Endothelial cell of umbilical vein (primary cell): ENCODE data around the gene MRPL32. TPM values are rescaled to one million over a fixed set of nuclear protein-coding genes. Genes with fewer than 3 reads are reported as not detected.
A peak's percentile ranks its signal among the peaks of the same experiment; 100 is the strongest.

Source experiments
- BruUV-seq: library from RNA; stranded (reverse); fragments of 400-500 nt; replicated peaks from 2 replicates; lab custom pipeline; 2021; lab: Mats Ljungman, UMichigan
- CTCF ChIA-PET: fragments of 300-600, 350-600 bp; sonication (Branson Sonifier 250); formaldehyde crosslinking; loops from one replicate; lab custom pipeline; 2021; ENCODE audit warnings: antibody characterized with exemption, inconsistent platforms; lab: Charles Lee
- POLR2A ChIA-PET: fragments of 300-600, 350-600 bp; sonication (Branson Sonifier 250); formaldehyde crosslinking; loops from one replicate; lab custom pipeline; 2021; ENCODE audit warnings: antibody characterized with exemption, inconsistent platforms; lab: Charles Lee
- DNase-seq: peaks from one replicate; pipeline ENCODE4 v3.0.0-alpha.2; 2011; ENCODE audit warnings: low read depth, low spot score
- FAIRE-seq: peaks from 2 replicates; lab custom pipeline; 2011; peaks lifted over from hg19 to GRCh38; lab: Jason Lieb, UNC
- H2AFZ ChIP-seq: 2 replicates; pipeline ENCODE4 v1.6.0; 2012; ENCODE audit warnings: low read depth, low read length, control low read depth, inconsistent platforms
- H3K27ac ChIP-seq: 2 replicates; pipeline ENCODE4 v1.5.1; 2011; ENCODE audit warnings: low read depth, mild to moderate bottlenecking, control low read depth, low read length, moderate library complexity; ENCODE audit not compliant: insufficient read depth
- H3K27me3 ChIP-seq, 2 experiments: 2 replicates each; pipeline versions ENCODE4 v1.6.0 to v1.6.1; 2011; ENCODE audit warnings: low read length in 2 of 2, mixed read lengths in 1 of 2; ENCODE audit not compliant: control insufficient read depth in 2 of 2, insufficient read depth in 2 of 2
- H3K36me3 ChIP-seq, 2 experiments: 2 replicates in 1 of 2; 3 replicates in 1 of 2; pipeline ENCODE4 v1.5.1; 2011; ENCODE audit warnings: low read length in 2 of 2, mild to moderate bottlenecking in 1 of 2, moderate library complexity in 1 of 2; ENCODE audit not compliant: control insufficient read depth in 2 of 2, insufficient read depth in 2 of 2; ENCODE audit errors: extremely low read depth in 1 of 2
- H3K4me1 ChIP-seq: 3 replicates; pipeline ENCODE4 v1.5.1; 2011; ENCODE audit warnings: mild to moderate bottlenecking, low read length; ENCODE audit not compliant: control insufficient read depth, insufficient read depth; ENCODE audit errors: extremely low read depth
- H3K4me2 ChIP-seq: 2 replicates; pipeline ENCODE4 v1.6.1; 2011; ENCODE audit warnings: low read length, control low read depth, mixed read lengths; ENCODE audit not compliant: insufficient read depth
- H3K4me3 ChIP-seq, 3 experiments: fragments of 200-600 bp in 1 of 3; sonication (generic), shearing (Covaris generic) in 1 of 3; replicated peaks in 1 of 3; 2 replicates each; pipeline ENCODE4 v1.5.1; 2011 to 2016; ENCODE audit warnings: control low read depth in 3 of 3, low read length in 3 of 3, mild to moderate bottlenecking in 2 of 3, inconsistent platforms in 1 of 3, low read depth in 1 of 3, moderate library complexity in 1 of 3; ENCODE audit not compliant: insufficient read depth in 1 of 3
- H3K79me2 ChIP-seq: 2 replicates; pipeline ENCODE4 v1.6.0; 2012; ENCODE audit warnings: low read length, inconsistent platforms; ENCODE audit not compliant: control insufficient read depth, insufficient read depth
- H3K9ac ChIP-seq: replicated peaks from 2 replicates; pipeline ENCODE3; 2011; ENCODE audit warnings: low read length, control low read depth; ENCODE audit not compliant: insufficient read depth; ENCODE audit errors: extremely low read depth
- H3K9me1 ChIP-seq: replicated peaks from 3 replicates; pipeline ENCODE4 v1.6.0; 2011; ENCODE audit warnings: mild to moderate bottlenecking, low read length; ENCODE audit not compliant: control insufficient read depth, insufficient read depth; ENCODE audit errors: extremely low read depth
- H3K9me3 ChIP-seq: replicated peaks from 2 replicates; pipeline ENCODE4 v1.5.1; 2012; ENCODE audit warnings: low read length, inconsistent platforms; ENCODE audit not compliant: control insufficient read depth, insufficient read depth
- H4K20me1 ChIP-seq: replicated peaks from 2 replicates; pipeline ENCODE3; 2011; ENCODE audit warnings: mild to moderate bottlenecking, low read length; ENCODE audit not compliant: control insufficient read depth, insufficient read depth; ENCODE audit errors: extremely low read depth
- EZH2 ChIP-seq: IDR thresholded peaks from 2 replicates; pipeline ENCODE4 v1.6.1; 2012; ENCODE audit warnings: borderline replicate concordance, low read depth, mild to moderate bottlenecking, moderate library complexity, low read length, inconsistent platforms; ENCODE audit not compliant: severe bottlenecking
- FOS ChIP-seq: IDR thresholded peaks from 2 replicates; pipeline ENCODE4 v1.6.1; 2011; ENCODE audit warnings: mild to moderate bottlenecking, low read length, moderate library complexity, borderline replicate concordance; ENCODE audit not compliant: insufficient read depth
- GATA2 ChIP-seq: IDR thresholded peaks from 2 replicates; pipeline ENCODE4 v1.7.0; 2011; ENCODE audit warnings: low read depth, mild to moderate bottlenecking, moderate library complexity, mixed read lengths, low read length; ENCODE audit not compliant: insufficient read length, insufficient read depth
- JUN ChIP-seq: IDR thresholded peaks from 2 replicates; pipeline ENCODE4 v1.6.1; 2011; ENCODE audit warnings: borderline replicate concordance, low read depth; ENCODE audit not compliant: insufficient read length, insufficient read depth
- MYC ChIP-seq: IDR thresholded peaks from one replicate; pipeline ENCODE4 v1.6.1; 2011; ENCODE audit warnings: mild to moderate bottlenecking, low read depth, low read length
- POLR2A ChIP-seq: IDR thresholded peaks from 2 replicates; pipeline ENCODE4 v1.6.1; 2012; ENCODE audit warnings: low read depth, mild to moderate bottlenecking, control low read depth, low read length
- POLR2AphosphoS5 ChIP-seq: IDR thresholded peaks from 2 replicates; pipeline ENCODE4 v1.6.1; 2012; ENCODE audit warnings: low read depth, mild to moderate bottlenecking, control low read depth, low read length, moderate library complexity; ENCODE audit not compliant: insufficient read depth
- dilution Hi-C: fragments of 300-500 bp; cut with MboI; formaldehyde crosslinking; loops from one replicate; pipeline ENCODE4 v1.15.0; 2019; ENCODE audit warnings: low sequenced_read_pairs; ENCODE audit not compliant: extremely low pct_ligation_motif_present
- intact Hi-C: fragments of 100-400 bp; cut with micrococcal nuclease; formaldehyde crosslinking; loops from one replicate; pipeline ENCODE4 v1.10.0; 2022
- polyA plus RNA-seq, 4 experiments: library from polyadenylated mRNA; depleted of rRNA in 3 of 4; stranded (reverse) in 3 of 4; unstranded in 1 of 4; fragments of >200 nt; gene quantifications; 2 replicates each; pipeline versions ENCODE4 v1.2.1 to v1.2.3, GENCODE V29; 2011 to 2012; ENCODE audit warnings: missing spikeins in 1 of 4
- total RNA-seq: library from RNA; stranded (reverse); gene quantifications from 2 replicates; pipeline ENCODE4 v1.2.3, GENCODE V29; 2021
- TF ChIP-seq, protein P1 (sequence below): IDR thresholded peaks from 2 replicates; pipeline ENCODE4 v1.6.1; 2011; ENCODE audit not compliant: insufficient read depth, insufficient read length
- TF ChIP-seq, protein P2 (sequence below), 2 donors: IDR thresholded peaks; 1 replicate in 1 of 2; 2 replicates in 1 of 2; pipeline ENCODE4 v1.5.1; 2011; ENCODE audit warnings: low read length in 2 of 2, mild to moderate bottlenecking in 2 of 2, moderate library complexity in 2 of 2, control low read depth in 1 of 2, inconsistent platforms in 1 of 2, low read depth in 1 of 2; ENCODE audit not compliant: insufficient read depth in 1 of 2; ENCODE audit errors: extremely low read depth in 1 of 2

Gene MRPL32
- total and polyA plus RNA-seq, 2 donors (not counting 3 experiments of a cell fraction or from before 2014, with no cell fraction given): 39.9 to 62.2 TPM

DNA sequence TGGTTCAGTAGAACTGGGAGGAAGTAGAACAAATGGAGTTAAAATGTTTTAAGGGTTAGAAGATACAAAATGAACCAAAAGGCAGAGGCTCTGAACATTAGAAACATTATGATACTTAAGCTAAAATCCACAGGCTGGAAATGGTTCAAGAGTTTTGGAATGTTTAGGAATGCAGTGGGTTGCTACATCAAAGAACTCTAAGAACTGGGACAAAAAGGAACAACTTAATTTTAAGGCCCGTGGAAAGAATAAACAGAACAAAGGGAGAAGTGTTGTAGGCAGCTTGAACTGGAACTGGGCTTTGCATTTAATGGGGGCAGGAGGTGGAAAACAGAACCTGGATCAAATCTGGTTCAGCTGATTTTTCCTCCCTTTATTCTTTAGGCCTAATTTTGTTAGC lies 16.8 kb upstream of the MRPL32 start:
- no peak for TF ChIP-seq POLR2A
- TF ChIP-seq, protein P1, sequence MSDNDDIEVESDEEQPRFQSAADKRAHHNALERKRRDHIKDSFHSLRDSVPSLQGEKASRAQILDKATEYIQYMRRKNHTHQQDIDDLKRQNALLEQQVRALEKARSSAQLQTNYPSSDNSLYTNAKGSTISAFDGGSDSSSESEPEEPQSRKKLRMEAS: no peak
- peaks cover 5 to 10% of the 10 kb centered on the region in 2 experiments for H3K36me3 ChIP-seq
- no peaks in the 10 kb centered on the region for H3K9me3 ChIP-seq
- H3K9me1 ChIP-seq: no peaks in the 10 kb centered on the region
- ChIA-PET CTCF (interaction anchor here (1.4 to 3.1 kb wide), 3 partner anchors 14 to 26 kb away, joined by 7 to 10 read pairs (median 9); partner anchors contain the start of genes MRPL32 and PSMA2), POLR2A (interaction anchor here (0.5 kb wide), 1 partner anchor 989 kb away, joined by 3 read pairs; no protein-coding TSS in a partner anchor)
- H3K4me3 ChIP-seq: no peak overlapping the region
- dilution Hi-C loops (no loop called here), intact Hi-C loops (no loop called here)
- H3K79me2 ChIP-seq: no peaks in the 10 kb centered on the region
- peak overlapping the region; percentile 86 for H3K27ac ChIP-seq
- no peaks in the 10 kb centered on the region for H4K20me1 ChIP-seq
- H3K4me1 ChIP-seq: peaks cover 33% of the 10 kb centered on the region
- H3K27me3 ChIP-seq: no peaks in the 10 kb centered on the region
- DNase-seq: no peak
- no peak overlapping the region for H3K4me2 ChIP-seq
- no TSS peak for BruUV-seq
- FAIRE-seq: peak; percentile 28
- H2AFZ ChIP-seq: no peak overlapping the region
- H3K9ac ChIP-seq: no peak overlapping the region

DNA sequence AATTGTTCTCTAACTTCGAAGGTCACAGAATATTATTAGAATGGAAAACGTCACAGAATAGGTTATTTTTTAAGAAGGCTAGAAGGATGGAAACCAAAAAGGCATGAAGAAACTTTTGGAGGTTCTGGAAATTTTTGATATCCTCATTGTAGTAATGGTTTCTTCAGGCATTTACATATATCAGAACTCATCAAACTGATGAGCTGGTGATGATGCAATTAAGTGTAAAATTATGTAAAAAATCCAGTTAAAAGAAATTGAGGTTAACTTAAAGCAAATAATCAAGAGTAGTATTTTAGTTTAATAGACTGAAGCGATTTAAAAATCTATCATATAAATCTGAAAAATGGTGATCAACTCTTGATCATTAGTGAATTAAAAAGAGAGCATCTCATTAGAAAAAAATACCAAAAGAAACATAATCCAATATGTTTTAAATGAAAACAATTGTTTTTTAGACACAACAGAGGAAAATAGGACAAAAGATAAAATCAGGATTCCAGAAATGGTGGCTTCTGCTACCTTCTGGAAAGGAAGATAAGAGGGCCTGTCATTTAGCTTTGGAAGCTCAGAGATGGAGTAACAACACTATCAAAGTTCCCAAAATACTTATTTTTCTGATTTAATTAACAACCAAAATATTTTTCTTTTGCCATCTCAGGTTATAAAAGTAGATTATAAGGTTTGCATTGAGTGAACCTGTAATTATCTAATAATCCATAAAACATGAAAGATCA lies 10.0 kb upstream of the MRPL32 start:
- Histone ChIP-seq H3K4me1 (no peaks in the 10 kb centered on the region), H3K36me3 (peaks cover 21 to 23% of the 10 kb centered on the region in 2 experiments), H3K4me3 (no peak overlapping the region), H3K9me3 (no peaks in the 10 kb centered on the region), H3K27me3 (no peaks in the 10 kb centered on the region), H3K9ac (no peak overlapping the region), H3K9me1 (no peaks in the 10 kb centered on the region), H3K4me2 (no peak overlapping the region), H2AFZ (no peak overlapping the region), H4K20me1 (no peaks in the 10 kb centered on the region), H3K27ac (no peak overlapping the region), H3K79me2 (peaks cover 9% of the 10 kb centered on the region)
- ChIA-PET CTCF (interaction anchor here (0.7 kb wide), 1 partner anchor 10 kb away, joined by 3 read pairs; the partner anchor contains the start of genes MRPL32 and PSMA2), POLR2A (no interaction called here)
- BruUV-seq: no TSS peak
- intact Hi-C loops (no loop called here), dilution Hi-C loops (no loop called here)
- TF ChIP-seq GATA2 (no peak), MYC (no peak), JUN (no peak), FOS (no peak), POLR2A (no peak), POLR2AphosphoS5 (no peak), EZH2 (no peak)
- TF ChIP-seq, protein P2, sequence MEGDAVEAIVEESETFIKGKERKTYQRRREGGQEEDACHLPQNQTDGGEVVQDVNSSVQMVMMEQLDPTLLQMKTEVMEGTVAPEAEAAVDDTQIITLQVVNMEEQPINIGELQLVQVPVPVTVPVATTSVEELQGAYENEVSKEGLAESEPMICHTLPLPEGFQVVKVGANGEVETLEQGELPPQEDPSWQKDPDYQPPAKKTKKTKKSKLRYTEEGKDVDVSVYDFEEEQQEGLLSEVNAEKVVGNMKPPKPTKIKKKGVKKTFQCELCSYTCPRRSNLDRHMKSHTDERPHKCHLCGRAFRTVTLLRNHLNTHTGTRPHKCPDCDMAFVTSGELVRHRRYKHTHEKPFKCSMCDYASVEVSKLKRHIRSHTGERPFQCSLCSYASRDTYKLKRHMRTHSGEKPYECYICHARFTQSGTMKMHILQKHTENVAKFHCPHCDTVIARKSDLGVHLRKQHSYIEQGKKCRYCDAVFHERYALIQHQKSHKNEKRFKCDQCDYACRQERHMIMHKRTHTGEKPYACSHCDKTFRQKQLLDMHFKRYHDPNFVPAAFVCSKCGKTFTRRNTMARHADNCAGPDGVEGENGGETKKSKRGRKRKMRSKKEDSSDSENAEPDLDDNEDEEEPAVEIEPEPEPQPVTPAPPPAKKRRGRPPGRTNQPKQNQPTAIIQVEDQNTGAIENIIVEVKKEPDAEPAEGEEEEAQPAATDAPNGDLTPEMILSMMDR (IDR thresholded peaks at IDR 0.05; ENCODE audit: extremely low read depth in 1 of 2, insufficient read depth in 1 of 2, low read depth in 1 of 2, low read length in 2 of 2): no peak
- TF ChIP-seq, protein P1: no peak
- no peak for FAIRE-seq
- no peak for DNase-seq
